Urothelium cell line (cell line): ENCODE data around the gene SAFB.

ENCODE experiments used
- DNase-seq: peaks from one replicate; pipeline ENCODE4 v3.0.0; 2011; ENCODE audit warnings: low spot score, mixed read lengths
- FAIRE-seq: peaks from 2 replicates; lab custom pipeline; 2011; peaks lifted over from hg19 to GRCh38; lab: Jason Lieb, UNC

Gene SAFB

DNA sequence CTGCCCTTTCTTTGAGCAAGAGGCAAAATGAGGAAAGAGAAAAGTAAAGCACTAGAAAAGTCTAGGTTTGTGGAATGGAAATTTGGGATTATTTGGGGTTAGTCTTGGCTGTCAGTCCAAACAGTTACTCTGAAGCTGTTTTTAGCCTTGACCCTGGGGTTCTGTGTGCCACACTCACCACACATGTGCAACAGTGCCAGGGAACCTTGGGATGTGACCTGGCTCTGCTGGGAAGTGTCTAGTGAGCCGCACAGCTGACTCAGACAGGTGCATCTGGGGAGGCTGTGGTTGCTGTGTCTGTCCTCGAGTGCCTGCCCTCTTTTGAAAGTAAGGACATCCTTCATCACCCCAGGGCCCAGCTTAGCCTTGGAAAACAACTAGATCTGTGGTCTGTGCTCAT, 41.6 kb downstream of the SAFB start:
- DNase-seq, result no peak
- no peak for FAIRE-seq

- FAIRE-seq, result no peak
- DNase-seq, result no peak
Measured at GRCh38 chr19:5665781-5666513, 43.1 kb downstream of the SAFB start.

GRCh38 chr19:5666921-5667610, 44.2 kb downstream of the SAFB start:
- FAIRE-seq, result no peak
- DNase-seq, result no peak

GRCh38 chr19:5667751-5668271, 44.9 kb downstream of the SAFB start:
- DNase-seq, result no peak
- FAIRE-seq, result no peak

- FAIRE-seq (no peak), DNase-seq (no peak)
Measured at GRCh38 chr19:5669212-5669611, 46.3 kb downstream of the SAFB start.

DNA sequence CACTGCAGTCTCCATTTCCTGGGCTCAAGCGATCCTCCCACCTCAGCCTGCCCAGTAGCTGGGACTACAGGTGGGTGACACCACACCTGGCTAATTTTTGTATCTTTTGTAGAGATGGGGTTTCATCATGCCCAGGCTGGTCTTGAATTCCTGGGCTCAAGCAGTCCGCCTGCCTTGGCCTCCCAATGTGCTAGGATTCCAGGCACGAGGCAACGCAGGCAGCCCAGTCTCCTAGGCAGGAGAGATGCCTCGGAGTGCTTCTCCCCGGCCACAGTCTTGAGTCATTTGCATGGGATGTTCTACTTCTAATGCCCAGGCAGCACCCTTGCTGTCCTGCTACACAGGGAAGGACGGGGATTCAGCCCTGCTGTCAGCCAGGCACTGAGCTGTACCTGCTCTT, 48.7 kb downstream of the SAFB start:
- DNase-seq, result no peak
- no peak for FAIRE-seq

DNA sequence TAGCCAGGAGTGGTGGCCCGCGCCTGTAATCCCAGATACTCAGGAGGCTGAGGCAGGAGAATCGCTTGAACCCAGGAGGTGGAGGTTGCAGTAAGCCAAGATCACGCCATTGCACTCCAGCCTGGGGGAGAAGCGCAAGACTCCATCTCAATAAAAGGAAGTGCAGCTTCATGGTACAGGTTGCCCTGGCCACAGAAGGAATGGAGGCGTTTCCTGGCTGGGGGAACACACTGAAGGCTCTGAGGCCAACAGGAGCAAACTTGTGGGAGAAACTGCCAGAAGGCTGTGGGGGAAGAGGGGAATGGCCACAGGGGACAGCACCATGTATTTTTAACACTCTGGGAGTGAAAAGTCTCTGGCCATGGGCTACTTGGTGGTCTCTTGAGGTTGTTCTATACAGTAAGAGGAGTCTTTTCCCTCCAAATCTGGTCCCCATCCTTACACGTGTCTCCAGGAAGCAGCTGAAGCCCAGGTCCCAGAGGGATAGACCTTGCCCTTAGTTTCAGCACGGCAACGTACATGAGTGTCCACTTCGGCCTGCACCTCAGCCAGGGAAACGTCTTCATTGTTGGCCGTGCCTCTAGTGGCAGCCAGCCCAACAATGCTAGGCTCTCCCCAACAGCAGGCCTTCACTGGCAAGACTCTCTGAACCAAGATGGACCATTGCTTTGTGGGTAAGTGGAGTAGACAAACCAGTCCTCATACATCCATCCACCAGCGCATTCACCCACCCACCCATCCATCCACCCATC, 50.0 kb downstream of the SAFB start:
- no peak for DNase-seq
- peak; percentile 55 for FAIRE-seq

DNA sequence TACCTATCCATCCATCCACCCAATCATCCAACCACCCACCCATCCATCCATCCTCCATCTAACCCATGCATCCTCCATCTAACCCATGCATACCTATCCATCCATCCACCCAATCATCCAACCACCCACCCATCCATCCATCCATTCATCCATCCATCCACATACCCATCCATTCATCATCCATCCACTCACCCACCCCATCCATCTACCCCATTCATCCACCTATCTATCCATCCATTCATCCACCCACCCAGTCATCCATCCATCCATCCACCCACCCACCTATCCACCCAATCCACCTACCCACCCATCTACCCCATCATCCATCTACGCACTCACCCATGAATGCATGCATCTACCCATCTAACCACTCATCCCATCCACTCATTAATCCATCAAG, 50.9 kb downstream of the SAFB start:
- DNase-seq (no peak), FAIRE-seq (no peak)

DNA sequence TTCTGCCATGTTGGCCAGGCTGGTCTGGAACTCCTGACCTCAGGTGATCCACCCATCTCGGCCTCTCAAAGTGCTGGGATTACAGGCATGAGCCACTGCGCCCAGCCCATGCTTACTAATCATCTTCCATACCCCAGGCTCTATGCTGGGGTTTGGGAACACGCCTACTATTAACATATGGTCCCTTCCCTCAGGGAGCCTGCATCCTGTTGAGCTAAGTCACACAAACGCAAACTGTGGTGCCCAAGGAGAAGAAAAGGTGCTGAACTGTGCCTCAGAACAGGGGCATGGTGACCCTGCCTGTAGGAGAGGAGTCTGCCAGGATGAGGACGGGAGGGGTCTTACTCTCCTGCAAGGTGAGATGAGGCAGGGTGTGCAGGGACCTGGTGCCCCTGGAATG, 51.8 kb downstream of the SAFB start:
- no peak for DNase-seq
- FAIRE-seq, result no peak

GRCh38 chr19:5676105-5676771, 53.4 kb downstream of the SAFB start:
- FAIRE-seq (no peak), DNase-seq (no peak)

DNA sequence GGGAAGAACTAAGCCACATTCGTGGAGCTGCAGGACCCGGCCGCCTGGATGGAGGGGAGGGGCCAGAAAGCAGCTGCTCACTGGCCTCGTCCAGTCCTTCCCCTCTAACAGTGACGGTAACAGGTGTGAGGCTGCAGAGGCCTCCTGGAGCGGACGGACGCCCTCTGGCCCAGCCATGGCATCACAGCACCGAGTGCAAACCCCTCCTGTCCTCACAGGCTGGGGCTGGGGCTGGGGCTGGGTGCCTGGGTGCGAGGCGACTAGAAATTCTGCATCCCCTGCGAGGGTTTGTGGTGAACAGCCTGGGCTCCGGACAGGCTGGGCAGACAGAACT, 53.9 kb downstream of the SAFB start:
- DNase-seq, result no peak
- no peak for FAIRE-seq

- FAIRE-seq, result no peak
- no peak for DNase-seq
Measured at GRCh38 chr19:5677136-5677535, 54.3 kb downstream of the SAFB start.

DNA sequence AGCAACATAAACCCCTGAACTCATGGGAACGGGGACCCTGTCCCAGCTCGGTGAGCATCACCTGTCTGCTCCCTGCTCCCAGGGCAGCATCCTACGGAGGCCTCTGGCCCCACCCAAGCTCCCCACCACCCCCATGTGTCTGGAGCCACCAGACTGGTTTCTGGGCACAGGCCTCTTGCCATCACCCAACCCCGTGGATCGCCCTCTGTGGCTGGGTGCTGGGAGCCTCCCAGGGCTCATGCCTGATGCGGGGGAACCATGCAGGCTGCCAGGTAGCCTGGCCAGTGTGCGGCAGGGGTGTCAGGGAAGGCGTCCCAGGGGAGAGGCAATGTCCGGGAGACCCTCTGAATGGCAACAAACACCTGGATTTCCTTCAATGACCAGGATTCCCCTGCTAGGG, 54.7 kb downstream of the SAFB start:
- no peak for FAIRE-seq
- DNase-seq, result no peak

- FAIRE-seq, result no peak
Measured at GRCh38 chr19:5678071-5678718, 55.3 kb downstream of the SAFB start.

DNA sequence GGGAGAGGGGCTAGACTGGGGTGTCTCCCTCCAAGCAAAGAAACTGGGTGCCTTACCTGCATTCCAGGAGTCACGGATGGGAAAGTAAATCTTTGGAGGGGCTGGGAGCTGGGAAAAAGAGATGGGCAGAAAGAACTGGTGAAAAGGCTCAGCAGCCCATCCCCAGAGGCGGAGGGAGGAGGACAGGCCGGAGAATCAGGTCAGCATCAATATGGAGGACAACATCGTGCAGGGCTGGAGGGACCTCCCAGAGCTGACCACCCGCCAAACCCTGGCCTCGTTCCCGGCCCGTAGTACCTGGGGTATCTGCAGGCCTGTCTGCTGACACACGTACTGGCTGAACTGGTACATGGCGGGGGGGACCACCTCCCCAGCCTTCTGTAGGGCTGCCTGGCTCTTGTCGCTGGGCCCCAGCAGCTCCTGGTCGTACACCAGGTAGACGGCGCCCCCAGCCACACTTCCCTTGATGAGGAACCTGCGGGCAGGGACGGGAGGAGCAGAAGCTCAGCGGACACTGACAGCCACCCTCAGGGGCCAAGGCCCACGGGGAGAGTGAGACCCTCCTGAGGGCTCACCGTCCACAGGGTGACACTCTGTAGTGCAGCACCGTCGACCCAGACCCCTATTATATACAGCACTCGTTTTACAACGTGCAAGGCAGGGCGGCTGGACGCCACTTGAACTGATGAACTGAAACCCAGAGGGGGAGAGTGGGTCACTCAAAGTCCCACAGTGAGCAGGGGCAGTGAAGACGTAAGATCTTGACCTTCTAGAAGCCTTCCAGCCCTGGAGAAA, 56.6 kb downstream of the SAFB start:
- no peak for DNase-seq
- peak; percentile 53 for FAIRE-seq

More at GRCh38 chr19:5678071-5678718, 55.3 kb downstream of the SAFB start:
- no peak for DNase-seq

- no peak for FAIRE-seq
Measured at GRCh38 chr19:5680084-5680436, 57.2 kb downstream of the SAFB start.

DNA sequence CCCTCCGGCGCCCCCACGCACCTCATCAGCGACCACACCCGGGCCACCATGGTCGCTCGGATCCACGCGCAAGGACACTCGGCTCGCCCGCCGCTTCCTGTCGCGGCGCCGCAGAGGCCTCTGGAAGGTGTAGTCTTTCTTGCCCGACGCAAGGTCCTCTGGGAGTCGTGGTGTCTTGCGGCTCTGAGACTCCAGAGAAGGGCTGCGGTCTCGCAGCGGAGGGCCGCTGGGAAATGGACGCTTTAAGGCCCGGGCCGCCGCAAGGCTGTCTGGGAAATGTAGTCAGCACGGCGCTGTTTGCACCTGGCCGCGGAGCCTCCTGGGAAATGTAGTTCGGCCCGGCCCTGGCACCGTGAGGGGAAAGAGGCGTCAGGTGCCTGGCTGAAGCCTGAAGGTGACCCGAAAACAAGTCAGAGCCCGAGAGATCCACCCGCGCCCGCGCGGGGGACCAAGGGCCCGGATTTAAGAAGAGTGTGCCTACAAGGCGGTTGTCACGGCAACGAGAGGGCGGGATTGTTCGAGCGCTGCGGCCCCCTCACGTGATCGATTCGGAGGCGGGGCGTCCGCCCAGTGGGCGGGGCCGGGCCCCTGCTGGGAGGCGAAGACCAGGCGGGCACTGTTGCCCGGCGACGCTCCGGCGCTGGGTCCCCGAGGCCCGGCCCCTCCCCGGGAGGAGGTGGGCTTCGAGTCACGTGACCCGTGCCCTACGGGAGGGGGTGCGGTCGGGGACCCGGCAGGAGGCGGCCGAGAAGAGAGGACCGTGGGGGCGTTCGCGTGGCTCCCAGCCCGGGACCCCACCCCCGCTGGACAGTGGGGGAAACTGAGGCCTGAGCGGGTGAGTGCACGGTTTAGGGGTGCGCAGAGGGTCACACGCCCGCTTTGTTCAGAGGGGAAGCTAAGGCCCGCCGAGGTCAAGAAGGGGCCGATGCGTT, 57.8 kb downstream of the SAFB start, which contains the start of the genes HSD11B1L and MICOS13:
Gene HSD11B1L (plus strand): TSS at position 591 of the 932 bp plus-strand sequence. CDS start 3,806 bp downstream, outside the sequence.
Gene MICOS13 (minus strand): TSS at position 80 of the 932 bp plus-strand sequence. CDS start 30 bp downstream, at position 50.
- DNase-seq (peak; percentile 95), FAIRE-seq (no peak)

More at GRCh38 chr19:5680084-5680436, 57.2 kb downstream of the SAFB start:
- no peak for DNase-seq

- FAIRE-seq (peak; percentile 40), DNase-seq (no peak)
Measured at GRCh38 chr19:5681391-5682106, 58.7 kb downstream of the SAFB start.
